Measurements from ENCODE around the gene MRPL42. TPM values are rescaled to one million over a fixed set of nuclear protein-coding genes. Genes with fewer than 3 reads are reported as not detected.

MRPL42 gene
- total RNA-seq, 6 experiments from 2014 or later, result 25.8 to 44.5 (median 32.1) TPM

DNA sequence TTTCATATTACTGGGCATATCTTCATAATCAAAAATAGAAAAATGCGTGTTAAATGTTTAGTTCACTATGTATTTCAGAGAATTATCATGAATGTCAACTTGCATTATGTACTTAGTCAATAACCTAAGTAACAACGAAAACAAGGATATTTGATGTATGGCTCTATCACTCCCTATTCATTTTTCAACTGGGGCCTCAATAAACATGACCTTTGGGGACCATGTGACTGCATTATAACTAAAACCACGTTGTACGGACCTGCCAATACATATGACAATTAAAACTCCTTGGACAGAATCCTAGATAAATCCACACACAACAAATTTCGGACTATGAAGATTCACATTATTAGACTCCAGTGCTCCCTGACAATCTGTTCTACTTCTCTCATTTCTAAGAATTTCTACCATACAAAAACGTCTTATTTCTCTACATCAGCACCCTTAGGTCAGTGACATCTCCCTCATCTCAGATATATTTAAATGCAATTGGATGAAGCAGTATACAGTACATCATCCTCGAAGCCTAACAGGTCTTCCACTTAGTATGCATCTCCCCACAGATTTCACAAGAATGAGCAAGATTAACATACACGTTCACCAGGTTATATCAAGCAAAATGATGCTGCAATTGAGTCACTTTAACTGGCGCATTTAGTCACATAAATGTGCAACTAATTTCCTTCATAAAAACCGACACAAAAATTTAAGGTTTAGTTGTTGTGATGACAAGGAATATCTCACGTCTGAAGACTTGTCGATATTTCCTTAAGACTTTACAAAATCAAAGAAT, 27.1 kb upstream of the MRPL42 start:
- TF ChIP-seq POLR2A (IDR thresholded peaks at IDR 0.05), result no peak
- TF ChIP-seq, protein P1, sequence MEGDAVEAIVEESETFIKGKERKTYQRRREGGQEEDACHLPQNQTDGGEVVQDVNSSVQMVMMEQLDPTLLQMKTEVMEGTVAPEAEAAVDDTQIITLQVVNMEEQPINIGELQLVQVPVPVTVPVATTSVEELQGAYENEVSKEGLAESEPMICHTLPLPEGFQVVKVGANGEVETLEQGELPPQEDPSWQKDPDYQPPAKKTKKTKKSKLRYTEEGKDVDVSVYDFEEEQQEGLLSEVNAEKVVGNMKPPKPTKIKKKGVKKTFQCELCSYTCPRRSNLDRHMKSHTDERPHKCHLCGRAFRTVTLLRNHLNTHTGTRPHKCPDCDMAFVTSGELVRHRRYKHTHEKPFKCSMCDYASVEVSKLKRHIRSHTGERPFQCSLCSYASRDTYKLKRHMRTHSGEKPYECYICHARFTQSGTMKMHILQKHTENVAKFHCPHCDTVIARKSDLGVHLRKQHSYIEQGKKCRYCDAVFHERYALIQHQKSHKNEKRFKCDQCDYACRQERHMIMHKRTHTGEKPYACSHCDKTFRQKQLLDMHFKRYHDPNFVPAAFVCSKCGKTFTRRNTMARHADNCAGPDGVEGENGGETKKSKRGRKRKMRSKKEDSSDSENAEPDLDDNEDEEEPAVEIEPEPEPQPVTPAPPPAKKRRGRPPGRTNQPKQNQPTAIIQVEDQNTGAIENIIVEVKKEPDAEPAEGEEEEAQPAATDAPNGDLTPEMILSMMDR (IDR thresholded peaks at IDR 0.05), result no peak
- intact Hi-C loops (cut with DNase I), result no loop called here

DNA sequence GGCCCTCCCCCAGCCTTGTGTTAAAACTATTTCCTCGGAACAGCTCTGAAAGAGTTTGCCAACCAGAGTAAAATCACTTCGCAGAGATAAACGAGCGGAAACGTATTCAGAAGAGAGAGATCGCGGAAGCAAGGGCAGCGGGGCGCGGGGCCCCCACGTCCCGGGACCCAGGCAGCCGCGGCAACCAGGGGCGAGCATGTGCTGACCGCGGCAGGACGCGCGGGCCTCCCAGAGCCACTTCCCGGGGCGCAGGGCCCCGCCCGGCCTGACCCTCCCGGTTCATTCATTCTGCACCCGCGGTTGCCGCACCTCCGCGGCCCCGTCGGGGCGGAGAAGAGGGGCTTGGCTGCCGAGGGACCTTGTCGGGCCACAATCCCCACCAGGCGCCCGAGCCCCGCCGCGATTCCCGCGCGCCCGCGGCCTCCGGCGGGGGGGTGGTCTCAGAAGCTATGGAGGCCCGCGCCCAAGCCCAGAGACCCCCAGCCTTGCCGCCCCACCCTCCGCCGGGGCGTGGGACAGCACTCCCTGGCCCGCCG, 26.2 kb upstream of the MRPL42 start:
- peak overlapping the region; percentile 66 to 87 (median 77) for H3K27ac ChIP-seq
- H3K27me3 ChIP-seq, result no peaks in the 10 kb centered on the region
- TF ChIP-seq POLR2A (IDR thresholded peaks at IDR 0.05), result no peak
- TF ChIP-seq, protein P1 (IDR thresholded peaks at IDR 0.05), result no peak
- intact Hi-C loops (cut with DNase I), result no loop called here
- no peaks in the 10 kb centered on the region for H3K36me3 ChIP-seq
- H3K4me3 ChIP-seq, result peak overlapping the region; percentile 93 to 97 (median 93)
- peaks cover 0 to 13% (median 6%) of the 10 kb centered on the region in 4 donors for H3K4me1 ChIP-seq
- DNase-seq (peak; percentile 51 to 64 (median 56)), ATAC-seq (peak; percentile 1 to 25 (median 16))
- H3K9me3 ChIP-seq, result no peaks in the 10 kb centered on the region
- WGBS (ENCODE audit: insufficient coverage, low coverage, low lambda C conversion rate, missing lambda C conversion rate), result 0% methylated on average over 12 of the region's 55 CpGs

More for the DNA sequence above, 27.1 kb upstream of the MRPL42 start:
- DNase-seq (no peak), ATAC-seq (no peak)
- H3K4me1 ChIP-seq, result peaks cover 0 to 13% (median 6%) of the 10 kb centered on the region in 4 donors
- H3K36me3 ChIP-seq, result no peaks in the 10 kb centered on the region
- H3K27me3 ChIP-seq, result no peaks in the 10 kb centered on the region
- peak overlapping the region; percentile 93 to 97 (median 93) for H3K4me3 ChIP-seq
- H3K9me3 ChIP-seq, result no peaks in the 10 kb centered on the region
- H3K27ac ChIP-seq, result peak overlapping the region in 1 of 3 donors; percentile 77
- 17% methylated on average over 12 of the region's 12 CpGs for WGBS (ENCODE audit: insufficient coverage, low coverage, low lambda C conversion rate, missing lambda C conversion rate)

DNA sequence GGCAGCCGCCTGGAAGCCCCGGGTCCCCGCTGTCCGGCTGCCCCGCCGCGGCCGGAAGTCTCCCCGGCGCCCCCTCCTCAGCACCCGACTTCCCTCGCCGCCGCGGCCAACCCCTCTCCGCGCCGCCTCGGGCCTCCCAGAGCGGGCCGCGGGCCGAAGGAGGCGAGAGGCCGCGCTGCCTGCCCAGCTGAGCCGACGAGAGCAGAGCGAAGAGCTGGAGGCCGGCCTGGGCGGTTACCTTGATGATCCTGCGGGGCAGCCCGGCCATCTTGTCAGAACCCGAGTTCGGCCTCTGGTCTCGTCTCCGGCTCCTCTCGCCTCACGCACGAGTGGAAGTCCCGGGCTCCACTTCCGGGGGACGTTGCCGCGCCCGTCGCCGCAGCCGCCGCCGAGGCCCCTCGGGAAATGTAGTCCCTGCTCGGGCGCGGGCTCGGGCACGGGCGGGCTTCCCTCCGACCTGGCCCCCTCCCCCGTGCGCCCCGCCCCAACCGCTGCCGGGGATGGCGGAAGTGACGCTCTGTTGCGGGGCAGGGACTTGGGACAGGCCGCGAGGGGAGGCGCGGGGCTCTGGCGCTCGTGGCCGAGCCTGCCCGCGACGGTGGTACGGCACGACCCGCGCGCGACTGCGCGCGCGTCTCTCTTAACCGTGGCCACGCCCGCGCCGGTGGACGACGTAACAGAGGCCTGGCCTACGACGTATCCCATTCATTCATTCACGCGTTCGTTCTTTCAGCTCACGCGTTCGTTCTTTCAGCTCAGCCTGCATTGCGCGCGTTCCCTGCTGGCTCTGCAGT, 25.5 kb upstream of the MRPL42 start, which contains the start of gene UBE2N:
TSS of gene UBE2N (minus strand) at position 331 of the 794 bp plus-strand sequence. CDS start at position 268, 63 bp downstream.
- Histone ChIP-seq H3K4me1 (peaks cover 0 to 13% (median 6%) of the 10 kb centered on the region in 4 donors), H3K4me3 (peak within 1 kb of the TSS; percentile 93 to 97 (median 93)), H3K36me3 (no peaks in the 10 kb centered on the region), H3K27me3 (no peaks in the 10 kb centered on the region), H3K9me3 (no peaks in the 10 kb centered on the region), H3K27ac (peak within 1 kb of the TSS; percentile 66 to 87 (median 77))
- intact Hi-C loops (cut with DNase I), result no loop called here
- TF ChIP-seq POLR2A (IDR thresholded peaks at IDR 0.05), result peak; percentile 72
- TF ChIP-seq, protein P1 (IDR thresholded peaks at IDR 0.05), result no peak
- DNase-seq, result peak; percentile 98
- peak; percentile 96 to 99 (median 96) for ATAC-seq
- WGBS (ENCODE audit: insufficient coverage, low coverage, low lambda C conversion rate, missing lambda C conversion rate), result 0% methylated on average over 14 of the region's 105 CpGs
